Activated naive CD8-positive, alpha-beta T cell (primary cell): ENCODE data around the gene AKAP6.

Experiments
- H3K27ac Mint-ChIP-seq: one replicate; pipeline ENCODE4 v1.8.0; 2021; ENCODE audit warnings: mixed read lengths
- H3K27me3 Mint-ChIP-seq: one replicate; pipeline ENCODE4 v1.8.0; 2021; ENCODE audit warnings: mixed read lengths
- H3K36me3 Mint-ChIP-seq: one replicate; pipeline ENCODE4 v1.8.0; 2021; ENCODE audit warnings: mixed read lengths
- H3K4me1 Mint-ChIP-seq: one replicate; pipeline ENCODE4 v1.8.0; 2021; ENCODE audit warnings: low read depth, mixed read lengths
- H3K4me3 Mint-ChIP-seq: one replicate; pipeline ENCODE4 v1.8.0; 2021; ENCODE audit warnings: mild to moderate bottlenecking, mixed read lengths
- H3K9me3 Mint-ChIP-seq: one replicate; pipeline ENCODE4 v1.8.0; 2021; ENCODE audit warnings: low read depth, mixed read lengths

Gene AKAP6

DNA sequence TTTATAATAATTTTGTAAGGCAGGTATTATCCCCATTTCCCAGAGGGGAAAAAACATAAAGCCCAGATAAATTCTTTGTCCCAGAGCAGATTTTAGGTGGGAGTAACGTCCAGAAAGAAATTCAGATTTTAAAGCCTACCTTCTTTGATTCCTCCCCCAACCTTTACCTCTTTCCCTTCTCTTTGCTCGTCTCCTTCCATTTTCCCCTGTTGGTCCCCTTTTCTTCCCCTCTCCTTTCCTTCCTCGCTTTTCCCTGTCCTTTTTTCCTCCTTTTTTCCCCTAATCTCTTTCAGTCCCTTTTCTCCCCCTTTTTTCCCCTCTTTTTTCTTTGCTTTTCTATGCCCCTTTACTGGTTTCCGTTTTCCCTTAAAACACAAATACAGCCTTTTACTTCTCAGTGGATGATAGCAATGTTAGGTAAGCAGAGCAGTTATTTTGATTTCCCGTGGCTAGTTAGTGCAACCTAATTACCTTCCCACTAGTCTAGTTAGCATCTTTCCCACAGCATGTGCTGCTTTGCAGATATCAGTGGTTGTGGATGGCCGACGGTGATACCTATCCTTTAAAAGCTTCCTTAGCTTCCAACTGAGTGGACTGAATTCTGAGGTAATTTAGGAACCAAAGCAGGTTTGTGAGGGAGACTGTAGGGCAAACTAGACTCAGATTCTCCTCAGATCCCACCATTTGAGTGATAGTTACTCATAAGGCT is 10.9 kb upstream of the AKAP6 start:
- H3K4me3 Mint-ChIP-seq: no peak overlapping the region
- no peaks in the 10 kb centered on the region for H3K27me3 Mint-ChIP-seq
- no peak overlapping the region for H3K27ac Mint-ChIP-seq
- no peaks in the 10 kb centered on the region for H3K4me1 Mint-ChIP-seq
- H3K36me3 Mint-ChIP-seq: no peaks in the 10 kb centered on the region
- H3K9me3 Mint-ChIP-seq: no peaks in the 10 kb centered on the region

DNA sequence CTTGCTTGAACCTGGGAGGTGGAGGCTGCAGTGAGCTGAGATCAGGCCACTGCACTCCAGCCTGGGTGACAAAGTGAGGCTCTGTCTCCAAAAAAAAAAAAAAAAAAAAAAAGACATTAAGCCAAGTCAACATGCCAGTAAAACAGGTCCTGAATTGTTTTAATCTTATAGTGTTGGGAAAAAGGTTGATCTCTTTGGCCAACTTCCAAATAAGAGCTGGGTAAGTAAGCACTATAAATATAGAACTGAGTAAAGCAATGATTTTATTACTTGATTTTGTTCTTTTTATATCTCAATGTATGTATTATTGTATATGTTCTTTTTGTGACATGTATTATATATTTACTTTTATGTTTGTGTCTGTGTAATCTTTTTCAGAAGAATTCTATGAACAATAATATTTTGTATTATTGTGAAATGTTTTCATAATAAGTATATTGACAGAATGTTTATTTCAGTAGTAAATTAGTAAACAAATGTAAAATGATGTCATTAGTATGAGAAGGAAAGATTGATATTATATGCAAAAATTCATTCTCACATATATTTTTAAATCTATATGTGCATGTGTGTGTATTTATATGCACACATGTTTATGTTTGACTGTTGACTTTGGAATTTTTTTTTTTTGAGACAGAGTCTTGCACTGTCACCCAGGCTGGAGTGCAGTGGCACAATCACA is 9.6 kb upstream of the AKAP6 start:
- H3K4me1 Mint-ChIP-seq: no peaks in the 10 kb centered on the region

DNA sequence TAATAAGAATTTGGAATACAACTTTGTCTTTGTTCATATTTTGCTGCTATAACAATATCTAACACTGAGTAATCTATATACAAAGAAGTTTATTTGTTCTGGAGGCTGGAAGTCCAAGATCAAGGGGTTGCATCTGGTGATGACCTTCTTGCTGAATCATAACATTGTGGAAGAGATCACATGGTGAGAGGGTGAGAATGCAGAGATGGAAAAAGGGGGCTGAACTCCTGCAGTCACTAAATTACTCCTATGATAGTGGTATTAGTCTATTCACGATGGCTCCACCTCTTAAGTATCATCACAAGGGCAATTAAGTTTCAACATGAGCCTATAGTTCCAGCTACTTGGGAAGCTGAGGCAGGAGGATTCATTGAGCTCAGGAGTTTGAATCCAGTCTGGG is 4.5 kb upstream of the AKAP6 start:
- peaks cover 10% of the 10 kb centered on the region for H3K4me1 Mint-ChIP-seq
- no peaks in the 10 kb centered on the region for H3K27me3 Mint-ChIP-seq
- no peak overlapping the region for H3K4me3 Mint-ChIP-seq
- H3K9me3 Mint-ChIP-seq: no peaks in the 10 kb centered on the region
- no peaks in the 10 kb centered on the region for H3K36me3 Mint-ChIP-seq
- H3K27ac Mint-ChIP-seq: no peak overlapping the region

More for the DNA sequence above, 9.6 kb upstream of the AKAP6 start:
- Mint-ChIP-seq H3K36me3 (no peaks in the 10 kb centered on the region), H3K27ac (no peak overlapping the region), H3K27me3 (no peaks in the 10 kb centered on the region), H3K4me3 (no peak overlapping the region), H3K9me3 (no peaks in the 10 kb centered on the region)

- Mint-ChIP-seq H3K27ac (no peak overlapping the region), H3K4me3 (no peak overlapping the region), H3K9me3 (no peaks in the 10 kb centered on the region), H3K27me3 (no peaks in the 10 kb centered on the region), H3K4me1 (peaks cover 10% of the 10 kb centered on the region), H3K36me3 (no peaks in the 10 kb centered on the region)
Observed at GRCh38 chr14:32327255-32327961, 1.7 kb upstream of the AKAP6 start.

GRCh38 chr14:32329690-32330285 is 690 bp downstream of the AKAP6 start:
- no peak overlapping the region for H3K4me3 Mint-ChIP-seq
- H3K27ac Mint-ChIP-seq: no peak overlapping the region
- no peaks in the 10 kb centered on the region for H3K36me3 Mint-ChIP-seq
- no peaks in the 10 kb centered on the region for H3K9me3 Mint-ChIP-seq
- no peaks in the 10 kb centered on the region for H3K27me3 Mint-ChIP-seq
- H3K4me1 Mint-ChIP-seq: peaks cover 10% of the 10 kb centered on the region

DNA sequence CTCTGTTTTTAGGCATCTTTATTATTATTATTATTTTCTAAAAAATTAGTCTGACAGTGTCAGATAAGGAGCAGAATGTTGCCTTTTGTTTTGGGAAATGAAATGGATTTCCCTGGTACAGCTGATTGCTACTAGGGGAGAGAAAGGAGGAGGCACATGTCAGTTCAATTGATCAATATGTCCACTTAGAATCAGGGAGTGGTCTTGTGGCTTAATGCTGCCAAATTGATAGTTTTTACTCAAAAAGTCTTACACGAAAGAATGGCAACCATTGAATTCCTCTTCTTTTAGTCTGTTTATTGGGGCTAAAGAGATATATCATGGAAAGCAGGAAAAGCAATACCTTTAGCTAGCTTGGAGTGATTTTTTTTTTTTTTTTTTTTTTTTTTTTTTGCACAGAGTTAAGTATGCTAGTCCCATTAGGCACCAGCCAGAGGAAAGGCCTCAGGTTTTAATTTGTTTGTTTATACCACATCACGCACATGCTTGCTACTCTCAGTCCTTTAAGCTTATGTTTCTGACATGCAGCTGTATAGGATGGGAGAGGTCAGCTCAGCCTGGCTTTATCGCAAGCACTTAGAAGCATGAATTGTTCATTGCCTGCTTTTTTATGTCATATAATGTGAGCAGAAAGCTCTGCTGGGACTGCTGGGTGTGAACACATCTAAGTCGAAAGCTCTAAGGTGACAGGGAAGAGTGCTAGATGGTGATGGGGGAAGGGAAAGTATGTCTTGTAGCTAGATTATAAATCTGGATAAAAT is 1.4 kb downstream of the AKAP6 start:
- no peaks in the 10 kb centered on the region for H3K27me3 Mint-ChIP-seq
- no peaks in the 10 kb centered on the region for H3K36me3 Mint-ChIP-seq
- no peak overlapping the region for H3K4me3 Mint-ChIP-seq
- H3K4me1 Mint-ChIP-seq: peaks cover 10% of the 10 kb centered on the region
- no peak overlapping the region for H3K27ac Mint-ChIP-seq
- H3K9me3 Mint-ChIP-seq: no peaks in the 10 kb centered on the region

DNA sequence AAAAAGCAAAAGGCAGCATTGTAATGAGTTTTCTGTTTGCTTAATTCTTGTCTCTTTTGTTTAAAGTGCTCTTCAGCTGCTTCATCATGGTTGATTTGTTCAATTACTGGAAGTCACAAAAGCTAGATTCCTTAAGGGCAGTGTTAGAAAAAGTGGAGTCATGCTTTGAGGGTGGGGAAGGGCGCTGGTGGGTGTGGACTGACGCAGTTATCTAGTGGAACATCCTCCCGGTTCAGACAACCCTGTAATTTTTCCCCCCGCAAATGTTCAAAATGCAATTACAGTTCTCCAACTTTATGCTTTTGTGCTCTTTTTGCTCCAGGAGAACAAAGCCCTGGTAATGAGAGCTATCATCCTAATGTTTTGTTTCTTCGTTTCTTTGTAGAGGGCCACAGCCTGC is 2.1 kb downstream of the AKAP6 start:
- Mint-ChIP-seq H3K36me3 (no peaks in the 10 kb centered on the region), H3K27ac (no peak overlapping the region), H3K4me3 (no peak overlapping the region), H3K4me1 (peaks cover 10% of the 10 kb centered on the region), H3K9me3 (no peaks in the 10 kb centered on the region), H3K27me3 (no peaks in the 10 kb centered on the region)

GRCh38 chr14:32332415-32333316 is 3.6 kb downstream of the AKAP6 start:
- Mint-ChIP-seq H3K4me1 (peaks cover 3% of the 10 kb centered on the region), H3K9me3 (no peaks in the 10 kb centered on the region), H3K27me3 (no peaks in the 10 kb centered on the region), H3K36me3 (no peaks in the 10 kb centered on the region), H3K27ac (no peak overlapping the region), H3K4me3 (no peak overlapping the region)

DNA sequence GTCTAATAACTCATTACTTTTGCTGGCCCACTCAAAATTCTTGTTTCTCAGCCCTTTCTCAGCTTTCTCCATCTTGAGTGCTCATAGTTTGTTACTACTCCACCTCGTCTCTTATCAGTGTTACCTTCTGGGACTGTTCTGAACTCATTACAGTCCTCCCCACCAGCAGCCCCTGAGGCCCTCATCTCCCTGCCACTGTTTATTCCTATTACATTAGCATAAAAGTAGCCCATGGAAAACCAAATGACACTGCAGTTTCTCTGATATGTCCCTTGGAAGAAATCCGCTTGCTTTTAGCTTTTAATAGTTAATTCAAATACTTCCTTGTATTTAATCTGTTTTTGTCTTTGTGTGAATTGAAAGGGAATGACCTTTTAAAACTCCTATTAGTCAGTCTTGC is 7.6 kb downstream of the AKAP6 start:
- no peak overlapping the region for H3K27ac Mint-ChIP-seq
- no peaks in the 10 kb centered on the region for H3K9me3 Mint-ChIP-seq
- H3K4me1 Mint-ChIP-seq: no peaks in the 10 kb centered on the region
- H3K27me3 Mint-ChIP-seq: no peaks in the 10 kb centered on the region
- no peaks in the 10 kb centered on the region for H3K36me3 Mint-ChIP-seq
- H3K4me3 Mint-ChIP-seq: no peak overlapping the region

DNA sequence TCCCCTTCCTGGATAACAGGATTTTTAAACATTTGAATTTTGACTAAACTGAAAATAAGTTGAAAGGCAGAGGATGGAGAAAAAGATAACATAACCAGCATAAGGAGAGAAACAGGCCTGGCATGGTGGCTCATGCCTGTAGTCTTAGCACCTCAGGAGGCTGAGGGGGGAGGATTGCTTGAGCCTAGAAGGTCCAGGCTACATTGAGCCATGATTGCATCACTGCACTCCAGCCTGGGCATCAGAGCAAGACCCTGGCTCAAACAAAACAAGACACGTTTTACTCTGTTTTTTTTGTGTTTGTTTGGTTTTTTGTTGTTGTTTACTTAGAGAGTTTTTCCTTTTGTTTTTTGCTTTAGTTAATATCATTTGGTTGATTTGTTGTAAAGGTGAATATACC is 8.7 kb downstream of the AKAP6 start:
- no peaks in the 10 kb centered on the region for H3K9me3 Mint-ChIP-seq
- H3K27me3 Mint-ChIP-seq: no peaks in the 10 kb centered on the region
- no peak overlapping the region for H3K27ac Mint-ChIP-seq

DNA sequence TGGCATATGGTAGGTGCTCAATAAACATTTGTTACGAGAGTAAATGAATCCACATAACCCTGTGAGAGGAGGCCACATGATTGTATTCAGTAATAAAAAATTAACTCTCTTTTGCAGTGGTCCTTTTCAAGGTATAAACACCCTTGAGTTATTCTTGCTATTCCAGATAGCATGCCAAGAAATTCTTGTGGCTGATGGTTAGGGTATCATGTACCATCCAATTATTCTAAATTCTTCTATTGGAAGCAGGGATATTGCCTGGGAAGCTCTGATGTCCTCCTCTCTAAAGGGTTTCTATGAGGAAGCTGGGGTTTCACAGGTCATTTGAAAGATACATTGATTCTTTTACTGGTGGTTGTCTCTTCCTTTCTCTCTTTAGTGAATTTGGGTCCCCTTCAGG is 10.1 kb downstream of the AKAP6 start:
- no peak overlapping the region for H3K27ac Mint-ChIP-seq
- no peak overlapping the region for H3K4me3 Mint-ChIP-seq
- H3K36me3 Mint-ChIP-seq: peaks cover 5% of the 10 kb centered on the region
- H3K27me3 Mint-ChIP-seq: no peaks in the 10 kb centered on the region
- no peaks in the 10 kb centered on the region for H3K9me3 Mint-ChIP-seq
- H3K4me1 Mint-ChIP-seq: no peaks in the 10 kb centered on the region

More for the DNA sequence above, 8.7 kb downstream of the AKAP6 start:
- Mint-ChIP-seq H3K4me1 (no peaks in the 10 kb centered on the region), H3K4me3 (no peak overlapping the region), H3K36me3 (peaks cover 5% of the 10 kb centered on the region)

GRCh38 chr14:32341947-32342846 is 13.1 kb downstream of the AKAP6 start:
- Mint-ChIP-seq H3K9me3 (no peaks in the 10 kb centered on the region), H3K27me3 (no peaks in the 10 kb centered on the region), H3K27ac (no peak overlapping the region), H3K36me3 (peaks cover 5% of the 10 kb centered on the region), H3K4me1 (no peaks in the 10 kb centered on the region), H3K4me3 (no peak overlapping the region)

GRCh38 chr14:32342847-32343194 is 13.7 kb downstream of the AKAP6 start:
- Mint-ChIP-seq H3K27me3 (no peaks in the 10 kb centered on the region), H3K4me3 (no peak overlapping the region), H3K9me3 (no peaks in the 10 kb centered on the region), H3K4me1 (no peaks in the 10 kb centered on the region), H3K27ac (no peak overlapping the region), H3K36me3 (peaks cover 5% of the 10 kb centered on the region)
